Measurements from ENCODE around the gene CMTR1.
A peak's percentile ranks its signal among the peaks of the same experiment; 100 is the strongest.
"Not testable (repeated sequence)": the region's sequence is repeated elsewhere in the genome, so short reads cannot be mapped to it uniquely, and the experiment has no call there.

The CMTR1 gene

GRCh38 chr6:37432916-37433656, at the start of gene CMTR1:
Gene CMTR1 (plus strand): TSS chr6:37433221. CDS start chr6:37435630, 2,409 bp downstream.
- peak; percentile 77 to 87 for DNase-seq

GRCh38 chr6:37388578-37388977, 44.4 kb upstream of the CMTR1 start:
- no peak for DNase-seq

- DNase-seq, result no peak
These were observed 43.2 kb upstream of the CMTR1 start for GRCh38 chr6:37389857-37390256.

GRCh38 chr6:37391120-37391519, 41.9 kb upstream of the CMTR1 start:
- no peak for DNase-seq

- no peak for DNase-seq
These were observed 40.2 kb upstream of the CMTR1 start for GRCh38 chr6:37392821-37393220.

GRCh38 chr6:37393381-37393929, 39.6 kb upstream of the CMTR1 start:
- DNase-seq, result no peak

GRCh38 chr6:37396571-37397180, 36.3 kb upstream of the CMTR1 start:
- DNase-seq, result no peak

GRCh38 chr6:37399131-37399530, 33.9 kb upstream of the CMTR1 start:
- DNase-seq, result no peak

- DNase-seq, result no peak
These were observed 33.1 kb upstream of the CMTR1 start for GRCh38 chr6:37399795-37400490.

- DNase-seq, result not testable (repeated sequence)
These were observed 31.4 kb upstream of the CMTR1 start for GRCh38 chr6:37401658-37402057.

- no peak for DNase-seq
These were observed 26.2 kb upstream of the CMTR1 start for GRCh38 chr6:37406726-37407341.

- DNase-seq, result no peak
These were observed 25.1 kb upstream of the CMTR1 start for GRCh38 chr6:37407948-37408347.

- DNase-seq, result no peak
These were observed 23.5 kb upstream of the CMTR1 start for GRCh38 chr6:37409501-37409900.

- DNase-seq, result no peak
These were observed 15.6 kb upstream of the CMTR1 start for GRCh38 chr6:37417393-37417792.

GRCh38 chr6:37418722-37419121, 14.3 kb upstream of the CMTR1 start:
- no peak for DNase-seq

- DNase-seq, result no peak
These were observed 6.7 kb upstream of the CMTR1 start for GRCh38 chr6:37426058-37426944.

GRCh38 chr6:37426945-37427510, 6.0 kb upstream of the CMTR1 start:
- no peak for DNase-seq

GRCh38 chr6:37429352-37429750, 3.7 kb upstream of the CMTR1 start:
- DNase-seq, result no peak

- DNase-seq, result no peak
These were observed 468 bp upstream of the CMTR1 start for GRCh38 chr6:37432590-37432915.

- DNase-seq, result no peak
These were observed 743 bp downstream of the CMTR1 start for GRCh38 chr6:37433657-37434271.

GRCh38 chr6:37435373-37435772, 2.4 kb downstream of the CMTR1 start:
- no peak for DNase-seq

- no peak for DNase-seq
These were observed 2.8 kb downstream of the CMTR1 start for GRCh38 chr6:37435816-37436215.

All from SHP77 (cell line).